Ovary (tissue), 3 donors: ENCODE data around the gene HIPK2.

ENCODE experiments used
- EP300 ChIP-seq: sonication (generic); formaldehyde crosslinking; IDR thresholded peaks from one replicate; pipeline ENCODE4 v1.6.1; 2017; ENCODE audit warnings: antibody characterized with exemption
- POLR2A ChIP-seq: fragments of 450-650 bp; IDR thresholded peaks from one replicate; pipeline ENCODE4 v1.6.1; 2017; ENCODE audit warnings: antibody characterized with exemption, mild to moderate bottlenecking, moderate library complexity
- TF ChIP-seq, protein P1 (sequence below), 3 donors: fragments of 450-650 bp in 2 of 3; fragments of 200-600 bp in 1 of 3; IDR thresholded peaks; one replicate each; pipeline versions ENCODE4 v1.5.1 to v1.8.0; 2016 to 2022; ENCODE audit warnings: antibody characterized with exemption in 3 of 3, mild to moderate bottlenecking in 1 of 3
- donor health status: DM: no; HTN: no; CAD: no.

DNA sequence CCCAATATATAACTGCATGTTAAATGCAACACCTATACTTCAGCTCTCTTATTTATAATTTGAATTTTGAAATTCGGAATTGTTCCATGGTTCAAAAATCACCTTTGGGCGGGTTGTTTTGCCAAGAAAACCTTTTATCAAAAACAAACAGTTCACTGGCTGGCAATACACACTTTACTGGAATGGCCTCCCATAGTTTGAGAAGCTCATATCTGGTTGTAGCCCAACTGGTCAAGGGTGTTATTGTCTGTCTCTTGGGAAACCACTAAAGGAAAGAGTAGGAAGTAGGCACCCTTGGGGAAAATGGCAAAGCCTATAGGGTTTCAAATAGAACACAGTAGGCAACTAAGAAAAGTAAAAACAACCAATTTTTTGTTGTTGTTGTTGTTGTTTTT is 117.9 kb downstream of the HIPK2 start:
- TF ChIP-seq, protein P1, sequence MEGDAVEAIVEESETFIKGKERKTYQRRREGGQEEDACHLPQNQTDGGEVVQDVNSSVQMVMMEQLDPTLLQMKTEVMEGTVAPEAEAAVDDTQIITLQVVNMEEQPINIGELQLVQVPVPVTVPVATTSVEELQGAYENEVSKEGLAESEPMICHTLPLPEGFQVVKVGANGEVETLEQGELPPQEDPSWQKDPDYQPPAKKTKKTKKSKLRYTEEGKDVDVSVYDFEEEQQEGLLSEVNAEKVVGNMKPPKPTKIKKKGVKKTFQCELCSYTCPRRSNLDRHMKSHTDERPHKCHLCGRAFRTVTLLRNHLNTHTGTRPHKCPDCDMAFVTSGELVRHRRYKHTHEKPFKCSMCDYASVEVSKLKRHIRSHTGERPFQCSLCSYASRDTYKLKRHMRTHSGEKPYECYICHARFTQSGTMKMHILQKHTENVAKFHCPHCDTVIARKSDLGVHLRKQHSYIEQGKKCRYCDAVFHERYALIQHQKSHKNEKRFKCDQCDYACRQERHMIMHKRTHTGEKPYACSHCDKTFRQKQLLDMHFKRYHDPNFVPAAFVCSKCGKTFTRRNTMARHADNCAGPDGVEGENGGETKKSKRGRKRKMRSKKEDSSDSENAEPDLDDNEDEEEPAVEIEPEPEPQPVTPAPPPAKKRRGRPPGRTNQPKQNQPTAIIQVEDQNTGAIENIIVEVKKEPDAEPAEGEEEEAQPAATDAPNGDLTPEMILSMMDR (IDR thresholded peaks at IDR 0.05) = no peak
- TF ChIP-seq POLR2A (no peak), EP300 (no peak)
